ENCODE data around the gene IGFBP3. TPM values are rescaled to one million over a fixed set of nuclear protein-coding genes. Genes with fewer than 3 reads are reported as not detected.
A peak's percentile ranks its signal among the peaks of the same experiment; 100 is the strongest.

IGFBP3 gene
- total and polyA plus RNA-seq, 2 of the 13 experiments (the other 11 are each of a cell fraction or from before 2014, with no cell fraction given): 57.5 TPM; not detected in 1

- no peaks in the 10 kb centered on the region; a peak in 1 of 5 replicates for H3K27me3 ChIP-seq (ENCODE audit: control insufficient read depth in 1 of 2, insufficient read depth in 2 of 2, low read length in 2 of 2)
- peak; percentile 98 for DNase-seq (ENCODE audit: low spot score)
- CTCF ChIA-PET (ENCODE audit: low intra/inter-chr PET ratio, low total read pairs): no interaction called here
- ATAC-seq: peak; percentile 84
- FAIRE-seq: peak; percentile 89
- H3K4me1 ChIP-seq (ENCODE audit: insufficient read depth, low read length): peaks cover 90% of the 10 kb centered on the region
- in situ Hi-C loops (cut with HindIII; ENCODE audit: extremely low pct_ligation_motif_present, low pct_unique_long_range_greater_than_20kb): loop anchor here (5.0 kb wide), 1 partner anchor 87 kb away; no protein-coding TSS in a partner anchor
- H3K4me3 ChIP-seq (replicated peaks in 1 of 3; ENCODE audit: insufficient read depth in 1 of 3, low read depth in 2 of 3, low read length in 3 of 3): peak overlapping the region in 1 of 3 experiments; percentile 51; a peak in 2 of 6 replicates
- no peak overlapping the region for H2AFZ ChIP-seq (ENCODE audit: low read length)
- H3K9ac ChIP-seq (ENCODE audit: insufficient read depth, low read depth, low read length): peak overlapping the region; percentile 95
- POLR2A ChIA-PET: interaction anchor here (0.6 to 5.5 kb wide), 12 partner anchors 8 to 268 kb away, joined by 3 to 64 read pairs (median 5); partner anchors contain the start of gene CCDC201
- peaks cover 14% of the 10 kb centered on the region for H4K20me1 ChIP-seq (ENCODE audit: insufficient read depth, low read length)
- no peaks in the 10 kb centered on the region for H3K9me3 ChIP-seq (ENCODE audit: low read length)
- intact Hi-C loops (cut with micrococcal nuclease; ENCODE audit: unreplicated experiment): no loop called here
- H3K36me3 ChIP-seq (replicated peaks in 1 of 2; ENCODE audit: control insufficient read depth in 1 of 2, insufficient read depth in 2 of 2, low read length in 2 of 2): peaks cover 0 to 12% of the 10 kb centered on the region in 2 experiments; a peak in 3 of 5 replicates
- WGBS (ENCODE audit: low lambda C conversion rate): 0% methylated on average over 5 of the region's 7 CpGs
- peaks cover 12% of the 10 kb centered on the region for H3K79me2 ChIP-seq (ENCODE audit: insufficient read depth, low read length)
- no TSS peak for BruUV-seq (replicated peaks)
- peak overlapping the region; percentile 98 for H3K4me2 ChIP-seq (ENCODE audit: low read depth, low read length)
- H3K27ac ChIP-seq (ENCODE audit: extremely low read length, insufficient read depth, low read length): peak overlapping the region; percentile 99
- TF ChIP-seq NR2F1 (CRISPR knock-in tag; IDR thresholded peaks at IDR 0.05): peak; percentile 20 to 49; a peak in 2 of 4 replicates
- no peak for TF ChIP-seq MZF1 (CRISPR knock-in tag; IDR thresholded peaks at IDR 0.05; ENCODE audit: borderline replicate concordance)
- peak; percentile 85 for TF ChIP-seq ZNF501 (CRISPR knock-in tag; IDR thresholded peaks at IDR 0.05)
- TF ChIP-seq KMT2A (CRISPR knock-in tag; IDR thresholded peaks at IDR 0.05): no peak
- TF ChIP-seq ZNF75D (CRISPR knock-in tag; IDR thresholded peaks at IDR 0.05; ENCODE audit: borderline replicate concordance): no peak
- TF ChIP-seq ZKSCAN8 (CRISPR knock-in tag; IDR thresholded peaks at IDR 0.05; ENCODE audit: borderline replicate concordance): peak; percentile 97
- TF ChIP-seq DRAP1 (CRISPR knock-in tag; IDR thresholded peaks at IDR 0.05): peak; percentile 87
- peak; percentile 68; the same call in 1 of the 2 replicates for TF ChIP-seq KLF9 (CRISPR knock-in tag; IDR thresholded peaks at IDR 0.05; ENCODE audit: low read depth)
- peak; percentile 97 for TF ChIP-seq HDAC2 (CRISPR knock-in tag; IDR thresholded peaks at IDR 0.05)
- TF ChIP-seq ZNF576 (CRISPR knock-in tag; IDR thresholded peaks at IDR 0.05): no peak
- peak; percentile 94 for TF ChIP-seq KLF6 (CRISPR knock-in tag; IDR thresholded peaks at IDR 0.05)
- peak; percentile 51; the same call in 1 of the 2 replicates for TF ChIP-seq STAT5B (CRISPR knock-in tag; IDR thresholded peaks at IDR 0.05)
- peak; percentile 93 for TF ChIP-seq MEF2D (CRISPR knock-in tag; IDR thresholded peaks at IDR 0.05)
- peak; percentile 63; the same call in 1 of the 2 replicates for TF ChIP-seq SSRP1 (CRISPR knock-in tag; IDR thresholded peaks at IDR 0.05)
- no peak for TF ChIP-seq ZNF567 (CRISPR knock-in tag; IDR thresholded peaks at IDR 0.05; ENCODE audit: borderline replicate concordance)
- TF ChIP-seq NR2F6 (IDR thresholded peaks at IDR 0.05): peak; percentile 89
- TF ChIP-seq NR2F6 (CRISPR knock-in tag; IDR thresholded peaks at IDR 0.05): peak; percentile 89
- TF ChIP-seq ZBTB3 (CRISPR knock-in tag; IDR thresholded peaks at IDR 0.05; ENCODE audit: borderline replicate concordance, low read depth): peak; percentile 28; the same call in 1 of the 2 replicates
- peak; percentile 97 for TF ChIP-seq RFXAP (CRISPR knock-in tag; IDR thresholded peaks at IDR 0.05; ENCODE audit: borderline replicate concordance)
- TF ChIP-seq POGK (CRISPR knock-in tag; conservative IDR thresholded peaks at IDR 0.05): peak; percentile 91
- peak; percentile 94 for TF ChIP-seq ZBTB34 (CRISPR knock-in tag; IDR thresholded peaks at IDR 0.05)
- peak; percentile 91 for TF ChIP-seq ZNF431 (CRISPR knock-in tag; IDR thresholded peaks at IDR 0.05; ENCODE audit: borderline replicate concordance, low read depth)
Measured at GRCh38 chr7:45885264-45885882, 35.7 kb downstream of the IGFBP3 start.

Data from HepG2 (cell line).